ENCODE data around the gene LBR.

Gene LBR

DNA sequence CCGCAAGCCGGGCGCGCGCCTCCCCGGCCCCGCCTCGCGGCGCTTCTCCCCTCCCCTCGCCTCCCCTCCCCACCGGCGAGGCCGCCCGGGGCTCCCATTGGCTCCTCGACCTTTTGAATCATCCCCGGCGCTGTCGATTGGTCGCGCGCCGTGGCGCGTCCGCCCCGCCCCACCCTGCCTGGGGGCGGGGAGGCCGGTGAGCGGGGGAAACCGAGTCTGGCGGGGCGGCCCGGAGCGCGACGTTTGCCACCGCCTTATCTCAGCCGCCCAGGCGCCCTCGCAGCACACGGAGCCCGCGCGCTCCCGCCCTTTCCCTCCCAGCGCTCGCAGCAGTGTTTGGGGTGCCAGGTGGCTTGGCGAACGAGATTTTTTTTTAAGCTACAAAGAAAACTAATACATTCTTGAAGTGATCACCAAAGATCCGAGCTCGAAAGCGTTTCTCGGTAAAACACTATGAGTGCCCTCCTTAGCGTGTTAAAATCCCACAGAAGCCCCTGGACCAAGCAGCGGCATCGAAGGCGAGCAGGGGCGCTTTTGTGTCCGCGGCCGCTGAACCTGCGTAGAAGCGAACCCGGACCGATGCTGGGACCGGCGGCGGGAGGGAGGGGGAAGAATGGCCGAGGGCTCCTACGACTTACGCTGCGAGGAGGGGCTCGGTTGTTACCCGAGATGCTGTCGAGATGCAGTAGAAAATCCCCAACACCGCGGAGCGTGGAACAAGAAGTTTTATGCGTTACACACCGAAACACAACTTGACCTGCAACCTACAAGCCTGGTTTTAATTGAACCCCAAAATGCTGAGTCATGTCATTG is 436 bp upstream of the LBR start:
- ChIA-PET CTCF (interaction anchor here (0.6 to 2.8 kb wide), 2 partner anchors 46 to 110 kb away, joined by 4 to 10 read pairs; no protein-coding TSS in a partner anchor), POLR2A (interaction anchor here (0.9 to 1.4 kb wide), 4 partner anchors 12 to 496 kb away, joined by 3 to 4 read pairs (median 4); partner anchors contain the start of gene PYCR2)
- TF ChIP-seq CTBP1 (IDR thresholded peaks at IDR 0.05; ENCODE audit: borderline replicate concordance) (no peak), ELF4 (IDR thresholded peaks at IDR 0.05) (no peak), FOXM1 (IDR thresholded peaks at IDR 0.05; ENCODE audit: borderline replicate concordance) (peak; percentile 99), ARNT (IDR thresholded peaks at IDR 0.05) (no peak), L3MBTL2 (conservative IDR thresholded peaks at IDR 0.05) (peak; percentile 94)
- DNase-seq (ENCODE audit: extremely low spot score): peak; percentile 95

- TF ChIP-seq L3MBTL2 (conservative IDR thresholded peaks at IDR 0.05): peak; percentile 88
- peak; percentile 66; the same call in 1 of the 2 replicates for TF ChIP-seq CTBP1 (IDR thresholded peaks at IDR 0.05; ENCODE audit: borderline replicate concordance)
- TF ChIP-seq TARDBP (IDR thresholded peaks at IDR 0.05): no peak
- POLR2A ChIA-PET: interaction anchor here (0.6 to 1.5 kb wide), 7 partner anchors 10 to 514 kb away, joined by 3 to 4 read pairs (median 3); partner anchors contain the start of genes ENAH and LEFTY2
- peak; percentile 42 for DNase-seq (ENCODE audit: extremely low spot score)
- CTCF ChIA-PET: interaction anchor here (0.6 to 2.8 kb wide), 3 partner anchors 15 to 104 kb away, joined by 3 to 10 read pairs (median 8); no protein-coding TSS in a partner anchor
Measured at GRCh38 chr1:225426395-225427234, 1.2 kb downstream of the LBR start.

DNA sequence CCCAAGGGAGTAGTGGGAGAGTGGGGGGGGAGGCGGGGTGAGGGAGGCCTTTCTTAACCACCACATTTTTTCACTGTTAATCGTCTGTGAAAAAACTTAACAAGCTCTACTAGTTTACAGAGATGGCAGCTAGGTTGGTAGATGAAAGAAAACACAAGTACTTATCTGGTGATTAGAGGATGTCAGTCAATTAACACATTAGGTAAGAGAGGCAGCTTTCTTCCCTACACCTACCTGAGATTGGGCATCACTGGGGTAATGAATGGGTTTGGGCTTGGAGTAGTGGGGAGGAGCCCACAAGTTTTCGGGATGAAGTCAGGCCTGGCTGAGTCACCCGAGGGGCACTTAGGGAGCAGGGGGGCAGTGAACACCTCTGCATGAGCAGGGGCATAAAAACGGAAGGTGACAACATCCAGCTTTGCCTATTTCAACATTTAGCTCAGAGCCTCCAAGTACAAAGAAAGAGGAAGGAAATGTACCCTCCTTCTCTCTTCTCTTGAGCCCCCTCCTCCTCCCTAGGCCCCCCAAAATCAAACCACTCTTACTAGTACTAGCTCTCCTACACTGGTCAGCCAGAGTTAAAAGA is 2.5 kb downstream of the LBR start:
- ChIA-PET POLR2A (interaction anchor here (0.6 to 1.6 kb wide), 6 partner anchors 9 to 352 kb away, joined by 3 to 5 read pairs (median 3); no protein-coding TSS in a partner anchor), CTCF (interaction anchor here (0.7 to 1.0 kb wide), 2 partner anchors 9 to 47 kb away, joined by 3 read pairs; no protein-coding TSS in a partner anchor)

GRCh38 chr1:225424562-225425200 is 3.2 kb downstream of the LBR start:
- no peak for DNase-seq (ENCODE audit: extremely low spot score)
- TF ChIP-seq, protein P1, sequence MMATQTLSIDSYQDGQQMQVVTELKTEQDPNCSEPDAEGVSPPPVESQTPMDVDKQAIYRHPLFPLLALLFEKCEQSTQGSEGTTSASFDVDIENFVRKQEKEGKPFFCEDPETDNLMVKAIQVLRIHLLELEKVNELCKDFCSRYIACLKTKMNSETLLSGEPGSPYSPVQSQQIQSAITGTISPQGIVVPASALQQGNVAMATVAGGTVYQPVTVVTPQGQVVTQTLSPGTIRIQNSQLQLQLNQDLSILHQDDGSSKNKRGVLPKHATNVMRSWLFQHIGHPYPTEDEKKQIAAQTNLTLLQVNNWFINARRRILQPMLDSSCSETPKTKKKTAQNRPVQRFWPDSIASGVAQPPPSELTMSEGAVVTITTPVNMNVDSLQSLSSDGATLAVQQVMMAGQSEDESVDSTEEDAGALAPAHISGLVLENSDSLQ (IDR thresholded peaks at IDR 0.05): no peak
- TF ChIP-seq FOXA1 (IDR thresholded peaks at IDR 0.05): no peak
- TF ChIP-seq NFRKB (IDR thresholded peaks at IDR 0.05): no peak
- TF ChIP-seq CTBP1 (IDR thresholded peaks at IDR 0.05; ENCODE audit: borderline replicate concordance): no peak
- no peak for TF ChIP-seq TARDBP (IDR thresholded peaks at IDR 0.05)
- no peak for TF ChIP-seq BHLHE40 (IDR thresholded peaks at IDR 0.05; ENCODE audit: borderline replicate concordance)
- no peak for TF ChIP-seq ELF4 (IDR thresholded peaks at IDR 0.05)
- no peak for TF ChIP-seq SP1 (IDR thresholded peaks at IDR 0.05)
- TF ChIP-seq FOXM1 (IDR thresholded peaks at IDR 0.05; ENCODE audit: borderline replicate concordance): no peak
- TF ChIP-seq SUZ12 (IDR thresholded peaks at IDR 0.05): no peak
- TF ChIP-seq LEF1 (IDR thresholded peaks at IDR 0.05; ENCODE audit: borderline replicate concordance): no peak
- no peak for TF ChIP-seq ZNF384 (IDR thresholded peaks at IDR 0.05)
- no peak for TF ChIP-seq ARNT (IDR thresholded peaks at IDR 0.05)
- no peak for TF ChIP-seq FOXK2 (IDR thresholded peaks at IDR 0.05)
- TF ChIP-seq HDGF (IDR thresholded peaks at IDR 0.05; ENCODE audit: borderline replicate concordance): no peak
- ChIA-PET CTCF (interaction anchor here (0.7 to 1.0 kb wide), 3 partner anchors 9 to 50 kb away, joined by 3 to 4 read pairs (median 3); no protein-coding TSS in a partner anchor), POLR2A (interaction anchor here (0.6 to 1.6 kb wide), 7 partner anchors 9 to 458 kb away, joined by 3 to 5 read pairs (median 3); partner anchors contain the start of gene TMEM63A)

More for the DNA sequence above, 2.5 kb downstream of the LBR start:
- TF ChIP-seq SUZ12 (IDR thresholded peaks at IDR 0.05): no peak
- TF ChIP-seq, protein P1 (IDR thresholded peaks at IDR 0.05): peak; percentile 65; the same call in 1 of the 2 replicates
- no peak for DNase-seq (ENCODE audit: extremely low spot score)

GRCh38 chr1:225423518-225423855 is 4.4 kb downstream of the LBR start:
- CTCF ChIA-PET: interaction anchor here (0.8 kb wide), 1 partner anchor 17 kb away, joined by 3 read pairs; no protein-coding TSS in a partner anchor
- no peak for DNase-seq (ENCODE audit: extremely low spot score)
- TF ChIP-seq L3MBTL2 (conservative IDR thresholded peaks at IDR 0.05) (no peak), FOXK2 (IDR thresholded peaks at IDR 0.05) (no peak), LEF1 (IDR thresholded peaks at IDR 0.05; ENCODE audit: borderline replicate concordance) (no peak), ZNF384 (IDR thresholded peaks at IDR 0.05) (no peak), TARDBP (IDR thresholded peaks at IDR 0.05) (no peak), CTBP1 (IDR thresholded peaks at IDR 0.05; ENCODE audit: borderline replicate concordance) (no peak), HDGF (IDR thresholded peaks at IDR 0.05; ENCODE audit: borderline replicate concordance) (no peak), BHLHE40 (IDR thresholded peaks at IDR 0.05; ENCODE audit: borderline replicate concordance) (no peak)
- POLR2A ChIA-PET: interaction anchor here (1.2 kb wide), 1 partner anchor 459 kb away, joined by 3 read pairs; the partner anchor contains the start of gene TMEM63A

All from HEK293T (cell line).